GM18868 (cell line): ENCODE data around the gene SHC1.
A peak's percentile ranks its signal among the peaks of the same experiment; 100 is the strongest.

Source experiments
- ATAC-seq: cut with Tn5 transposase; IDR thresholded peaks from one replicate; pipeline ENCODE4 v1.9.1; 2021; ENCODE audit warnings: mild to moderate bottlenecking, moderate library complexity; ENCODE audit not compliant: unreplicated experiment

Gene SHC1, protein sequence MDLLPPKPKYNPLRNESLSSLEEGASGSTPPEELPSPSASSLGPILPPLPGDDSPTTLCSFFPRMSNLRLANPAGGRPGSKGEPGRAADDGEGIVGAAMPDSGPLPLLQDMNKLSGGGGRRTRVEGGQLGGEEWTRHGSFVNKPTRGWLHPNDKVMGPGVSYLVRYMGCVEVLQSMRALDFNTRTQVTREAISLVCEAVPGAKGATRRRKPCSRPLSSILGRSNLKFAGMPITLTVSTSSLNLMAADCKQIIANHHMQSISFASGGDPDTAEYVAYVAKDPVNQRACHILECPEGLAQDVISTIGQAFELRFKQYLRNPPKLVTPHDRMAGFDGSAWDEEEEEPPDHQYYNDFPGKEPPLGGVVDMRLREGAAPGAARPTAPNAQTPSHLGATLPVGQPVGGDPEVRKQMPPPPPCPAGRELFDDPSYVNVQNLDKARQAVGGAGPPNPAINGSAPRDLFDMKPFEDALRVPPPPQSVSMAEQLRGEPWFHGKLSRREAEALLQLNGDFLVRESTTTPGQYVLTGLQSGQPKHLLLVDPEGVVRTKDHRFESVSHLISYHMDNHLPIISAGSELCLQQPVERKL

DNA sequence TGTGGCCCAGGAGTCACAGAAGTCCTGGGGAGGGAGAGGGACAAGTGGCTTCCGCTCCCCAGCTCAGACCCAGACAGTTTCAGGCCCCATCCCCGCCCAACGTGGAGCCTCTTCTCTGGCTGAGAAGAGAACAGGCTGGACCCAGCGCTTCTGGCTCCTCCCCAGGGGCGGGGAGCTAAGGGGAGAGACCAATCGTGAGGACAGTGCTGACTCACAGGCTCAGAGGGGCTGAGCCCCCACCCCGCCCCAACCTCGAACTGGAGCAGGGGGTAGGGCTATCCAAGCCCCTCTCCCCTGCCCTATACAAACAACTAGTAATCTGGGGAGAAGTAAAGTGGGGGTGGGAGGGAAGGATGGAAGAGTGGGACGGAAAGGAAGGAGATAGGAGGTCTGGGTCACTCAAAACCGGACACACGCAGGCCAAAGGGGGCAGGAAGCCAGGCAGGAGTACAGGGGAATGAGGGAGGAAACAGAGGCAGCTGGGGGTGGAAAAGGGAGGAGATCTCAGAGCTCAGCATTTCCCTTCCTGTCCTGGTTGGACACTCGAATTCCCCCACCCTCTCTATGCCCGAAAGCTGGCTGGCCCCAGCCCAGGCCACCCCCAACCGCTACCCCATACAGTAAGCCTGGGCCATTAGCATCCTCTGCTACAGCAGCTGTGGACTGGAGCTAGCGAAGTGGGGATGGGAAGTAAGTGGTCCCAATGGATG, at the start of gene SHC1:
SHC1 (minus strand) TSS at position 117 of the 710 bp plus-strand sequence. CDS start 221 bp downstream, outside the sequence.
- ATAC-seq, result peak; percentile 43

DNA sequence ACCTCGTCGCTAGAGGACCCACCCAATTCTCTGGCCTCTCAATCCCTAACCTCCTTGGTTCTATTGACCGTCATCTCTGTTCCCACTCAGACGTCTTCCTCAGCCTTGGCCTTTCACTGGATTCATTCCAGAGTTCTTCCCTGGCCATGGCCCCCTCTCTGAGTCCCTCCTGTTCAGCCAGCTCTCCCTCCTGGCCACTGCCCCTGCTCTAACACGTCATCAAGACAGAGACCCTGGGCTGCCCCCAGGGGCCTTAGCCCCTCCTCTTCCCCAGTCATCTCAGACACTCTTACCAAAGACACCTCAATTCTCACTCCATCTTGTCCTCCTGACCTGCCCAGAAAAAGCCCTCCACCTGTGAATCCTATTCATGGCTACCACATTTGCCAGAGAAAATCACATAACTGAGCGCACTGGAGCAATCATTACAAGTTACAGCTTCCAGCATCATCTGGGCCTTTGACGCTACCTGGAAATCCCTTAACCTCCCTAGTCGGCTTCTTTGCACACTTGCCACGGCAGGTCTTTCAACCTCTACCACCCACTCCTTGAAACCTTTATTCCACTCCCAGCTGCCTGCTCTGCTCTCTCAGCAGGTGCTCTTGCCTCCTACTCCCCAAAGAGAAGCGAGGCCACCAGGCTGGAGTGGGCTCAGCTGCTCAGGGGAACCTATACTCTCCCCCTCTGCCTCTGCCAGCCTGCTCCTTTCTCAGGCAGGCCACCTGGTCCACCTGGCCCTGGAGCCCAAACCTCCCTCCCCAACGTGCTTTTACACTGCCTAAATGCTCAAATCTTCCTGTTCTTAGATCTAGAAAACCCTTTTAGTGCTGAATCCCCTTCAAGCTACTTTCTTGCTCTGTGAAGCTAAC, 49.1 kb upstream of the SHC1 start:
- no peak for ATAC-seq

DNA sequence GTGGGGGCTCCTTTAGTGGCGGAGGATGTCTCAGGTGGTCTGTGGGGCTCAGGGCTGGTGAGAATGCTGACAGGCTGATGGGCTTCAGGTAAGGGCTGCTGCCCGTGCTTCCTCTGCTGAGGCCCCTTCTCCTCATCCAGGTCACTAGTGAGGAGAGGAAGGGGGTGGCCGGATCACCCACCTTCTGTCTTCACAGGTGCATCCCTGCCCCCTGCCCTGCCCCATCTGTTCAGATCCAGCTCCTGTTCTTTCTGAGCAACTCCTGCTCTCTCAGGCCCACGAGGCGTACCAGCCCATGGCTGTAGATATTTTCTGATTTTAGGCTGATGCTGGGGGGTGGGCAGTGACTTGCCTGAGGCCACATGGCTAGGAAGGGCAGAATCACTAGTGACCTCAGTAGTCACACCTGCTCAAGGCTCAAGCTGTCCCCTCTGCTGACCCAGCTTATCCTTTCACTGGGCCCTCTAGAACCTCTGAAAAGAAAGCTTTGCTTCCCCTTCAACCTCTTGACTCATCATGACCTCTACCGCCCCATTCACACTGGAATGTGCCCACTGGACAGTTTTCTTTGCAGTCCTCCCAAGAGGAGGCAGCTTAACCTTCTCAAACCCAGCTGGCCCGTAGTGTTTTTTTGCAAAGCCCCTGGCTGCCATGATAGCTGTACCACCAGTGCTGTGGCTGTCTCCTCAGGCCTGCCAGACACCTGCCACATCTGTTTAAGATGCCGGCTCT, 48.2 kb upstream of the SHC1 start:
- no peak for ATAC-seq

DNA sequence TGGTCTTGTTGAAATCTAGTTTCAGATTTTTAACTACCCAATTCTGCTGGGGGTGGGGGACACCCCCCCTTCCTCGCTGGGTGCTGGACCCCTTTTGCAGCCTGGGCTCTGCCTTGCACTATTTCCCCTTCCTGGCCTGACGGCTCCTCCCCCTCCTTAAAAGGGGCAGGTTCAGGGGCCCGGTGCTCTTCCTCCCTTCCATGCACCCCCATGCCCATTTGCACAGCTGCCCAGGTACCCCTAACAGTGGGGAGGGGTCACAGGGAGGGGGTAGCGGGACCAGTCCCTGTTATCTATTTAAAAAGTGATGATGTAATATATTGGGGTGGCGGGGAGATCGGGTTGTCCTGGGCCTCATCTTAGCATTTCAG, 47.4 kb upstream of the SHC1 start:
- ATAC-seq, result peak; percentile 8

GRCh38 chr1:155017041-155017945, 46.7 kb upstream of the SHC1 start:
- peak; percentile 80 for ATAC-seq

DNA sequence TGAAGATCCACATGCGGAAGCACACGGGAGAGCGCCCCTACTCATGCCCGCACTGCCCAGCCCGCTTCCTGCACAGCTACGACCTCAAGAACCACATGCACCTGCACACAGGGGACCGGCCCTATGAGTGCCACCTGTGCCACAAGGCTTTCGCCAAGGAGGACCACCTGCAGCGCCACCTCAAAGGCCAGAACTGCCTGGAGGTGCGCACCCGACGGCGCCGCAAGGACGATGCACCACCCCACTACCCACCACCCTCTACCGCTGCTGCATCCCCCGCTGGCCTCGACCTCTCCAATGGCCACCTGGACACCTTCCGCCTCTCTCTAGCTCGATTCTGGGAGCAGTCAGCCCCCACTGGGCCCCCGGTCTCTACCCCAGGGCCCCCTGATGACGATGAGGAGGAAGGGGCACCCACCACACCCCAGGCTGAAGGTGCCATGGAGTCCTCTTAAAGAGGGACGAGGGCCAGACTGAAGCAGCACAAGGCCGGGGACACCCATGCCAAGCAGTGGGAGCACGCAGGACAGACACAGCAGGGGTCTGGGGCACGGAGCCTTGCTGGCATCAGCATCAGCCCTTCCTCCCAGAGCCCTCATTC, 45.8 kb upstream of the SHC1 start:
- ATAC-seq, result no peak

- no peak for ATAC-seq
Observed at GRCh38 chr1:155015527-155016230, 45.1 kb upstream of the SHC1 start.

- no peak for ATAC-seq
Observed at GRCh38 chr1:155014709-155015508, 44.4 kb upstream of the SHC1 start.

DNA sequence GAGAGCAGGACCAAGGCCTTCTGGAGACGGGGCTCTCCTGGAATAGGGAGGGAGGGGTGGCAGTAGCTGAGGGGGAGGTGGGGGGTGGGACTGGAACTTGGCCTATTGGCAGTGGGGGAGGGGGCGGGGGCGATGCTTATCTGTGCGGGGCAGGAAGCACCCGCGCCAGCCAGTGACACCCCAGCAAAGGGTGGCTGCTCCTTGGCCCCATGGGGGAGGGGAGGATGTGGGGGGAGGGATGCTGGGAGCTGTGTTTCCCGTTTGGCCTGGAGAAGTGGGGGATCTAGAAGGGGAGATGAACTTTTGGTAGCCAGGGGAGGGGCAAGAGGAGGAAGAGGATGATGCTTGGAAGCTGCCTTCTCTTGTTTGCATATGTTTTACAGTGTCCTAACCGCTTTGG, 43.1 kb upstream of the SHC1 start:
- ATAC-seq, result no peak

DNA sequence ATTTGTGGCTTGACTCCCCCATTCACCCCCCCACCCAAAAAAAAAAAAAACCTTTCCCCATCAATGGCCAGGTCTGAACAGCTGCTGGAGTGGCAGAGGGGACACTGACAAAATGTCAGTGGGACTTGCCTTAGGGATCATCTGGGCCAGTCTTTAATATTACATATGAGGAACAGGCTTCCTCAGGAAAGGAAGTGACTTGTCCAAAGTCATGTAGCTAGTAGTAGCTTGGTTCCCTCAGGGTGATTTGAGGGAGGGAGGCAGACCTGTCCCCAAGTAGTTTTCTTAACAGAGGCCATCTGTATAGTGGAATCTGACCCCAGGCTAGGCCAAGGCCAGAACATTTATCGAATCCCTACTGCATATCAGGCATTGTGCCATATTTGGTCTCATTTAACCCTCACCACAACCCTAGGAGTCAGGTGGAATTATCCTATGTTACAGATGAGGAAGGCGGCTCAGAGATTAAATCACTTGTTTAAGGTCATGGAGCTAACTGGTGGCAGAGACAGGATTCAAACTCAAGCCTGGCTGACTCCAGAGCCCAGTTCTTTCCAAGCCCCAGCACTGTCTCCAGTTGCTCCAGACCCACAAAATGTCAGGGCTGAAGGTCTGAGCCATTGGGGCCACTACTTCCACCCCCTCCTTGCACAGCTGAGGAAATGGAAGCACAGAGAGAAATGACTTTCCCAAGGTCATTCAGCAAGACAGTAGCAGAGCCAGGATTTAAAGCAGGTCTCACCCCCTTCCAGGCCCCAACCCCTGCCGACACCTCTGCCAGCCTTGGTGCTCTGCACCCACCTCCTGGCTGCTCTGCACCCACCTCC, 42.4 kb upstream of the SHC1 start:
- ATAC-seq, result no peak

- no peak for ATAC-seq
Observed at GRCh38 chr1:155012026-155012546, 41.5 kb upstream of the SHC1 start.

DNA sequence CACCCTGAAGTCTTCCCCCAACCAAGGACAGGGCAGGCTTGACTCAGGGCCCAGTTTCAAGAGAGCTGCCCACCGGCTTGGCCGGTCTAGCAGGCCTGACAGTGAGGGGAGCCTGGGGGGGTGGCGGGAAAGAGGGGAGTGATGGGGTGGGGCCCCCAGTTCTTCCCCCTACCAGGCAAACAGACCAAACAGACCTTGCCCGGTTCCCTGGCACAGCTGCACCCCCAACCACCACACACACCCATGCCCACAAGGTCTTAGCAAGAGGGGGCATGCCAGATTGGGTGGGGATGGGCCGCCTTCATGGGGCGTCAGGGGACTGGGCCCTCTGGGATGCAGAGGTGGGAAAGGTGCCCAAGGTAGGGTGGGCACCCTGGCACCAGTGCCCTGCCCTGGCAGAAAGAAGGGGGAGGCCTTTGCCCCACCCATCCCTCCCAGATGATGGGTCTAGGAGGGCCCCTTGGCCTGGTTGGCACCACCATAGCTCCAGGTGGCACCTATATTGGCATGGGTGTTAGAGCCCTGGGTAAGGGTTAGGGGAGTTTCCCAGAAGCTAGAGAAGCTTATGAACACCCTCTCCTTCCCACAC, 41.0 kb upstream of the SHC1 start:
- no peak for ATAC-seq

DNA sequence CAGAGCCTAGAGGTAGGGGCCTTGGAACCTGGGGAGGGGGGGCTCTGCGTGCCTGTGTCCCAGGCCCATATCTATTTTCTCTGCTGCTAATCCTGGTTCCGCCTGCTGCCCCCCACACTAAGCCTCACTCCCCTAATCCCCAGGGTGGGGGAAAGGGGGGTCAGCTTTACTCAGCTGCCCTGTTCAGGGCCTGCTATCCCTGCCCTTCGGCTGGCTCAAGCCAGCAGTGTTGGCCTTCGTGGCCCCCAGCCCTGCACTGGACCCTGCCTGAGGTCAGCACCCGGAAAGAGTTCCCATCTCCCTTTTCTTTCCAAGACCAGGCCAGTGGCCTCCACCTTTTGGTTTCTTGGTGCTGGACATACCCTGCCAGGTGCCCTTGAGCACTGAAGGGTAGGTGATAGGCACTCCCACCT, 40.5 kb upstream of the SHC1 start:
- ATAC-seq, result no peak

GRCh38 chr1:155010211-155010918, 39.8 kb upstream of the SHC1 start:
- ATAC-seq, result no peak

GRCh38 chr1:155009742-155010141, 39.2 kb upstream of the SHC1 start:
- no peak for ATAC-seq
